HepG2 (cell line): ENCODE data around the gene LIF. TPM values are rescaled to one million over a fixed set of nuclear protein-coding genes. Genes with fewer than 3 reads are reported as not detected.

Experiments
- ATAC-seq: fragments of 200-7000 bp; cut with Tn5 transposase; 3 replicates; pipeline ENCODE4 v1.9.1; 2020; ENCODE audit warnings: mild to moderate bottlenecking, moderate library complexity
- BruUV-seq: library from RNA; stranded (reverse); fragments of 400-500 nt; replicated peaks from 2 replicates; lab custom pipeline; 2021; lab: Mats Ljungman, UMichigan
- CTCF ChIA-PET: fragments of 300-600 bp; formaldehyde crosslinking; extraction: SDS; loops from one replicate; lab custom pipeline; 2021; ENCODE audit warnings: low total read pairs, inconsistent platforms, low intra/inter-chr PET ratio; lab: Yijun Ruan, JAX
- POLR2A ChIA-PET: fragments of 350-600 bp; sonication (Branson Sonifier 250); formaldehyde crosslinking; loops from one replicate; lab custom pipeline; 2020; ENCODE audit warnings: antibody characterized with exemption, inconsistent platforms; lab: Yijun Ruan, JAX
- DNase-seq: peaks from one replicate; pipeline ENCODE4 v3.0.0-alpha.2; 2015; ENCODE audit warnings: low spot score
- FAIRE-seq: peaks from 3 replicates; lab custom pipeline; 2011; peaks lifted over from hg19 to GRCh38; lab: Jason Lieb, UNC
- H2AFZ ChIP-seq: one replicate; pipeline ENCODE4 v1.6.1; 2011; ENCODE audit warnings: low read length, inconsistent platforms
- H3K27ac ChIP-seq: fragments of 300-600 bp; 3 replicates; pipeline ENCODE4 v1.8.0; 2011; ENCODE audit warnings: mixed run types, mild to moderate bottlenecking, mixed read lengths, low read length, inconsistent platforms; ENCODE audit not compliant: insufficient read depth; ENCODE audit errors: extremely low read length
- H3K27me3 ChIP-seq, 2 experiments: fragments of 200-600 bp in 1 of 2; 2 replicates in 1 of 2; 3 replicates in 1 of 2; pipeline versions ENCODE4 v1.6.0 to v1.8.0; 2011; ENCODE audit warnings: low read length in 2 of 2, mild to moderate bottlenecking in 2 of 2, moderate library complexity in 2 of 2, inconsistent platforms in 1 of 2; ENCODE audit not compliant: insufficient read depth in 2 of 2, control insufficient read depth in 1 of 2
- H3K36me3 ChIP-seq, 2 experiments: fragments of 200-600 bp in 1 of 2; replicated peaks in 1 of 2; 2 replicates in 1 of 2; 3 replicates in 1 of 2; pipeline versions ENCODE4 v1.5.1 to v1.8.0; 2011; ENCODE audit warnings: low read length in 2 of 2, inconsistent platforms in 1 of 2; ENCODE audit not compliant: insufficient read depth in 2 of 2, control insufficient read depth in 1 of 2
- H3K4me1 ChIP-seq: 2 replicates; pipeline ENCODE4 v1.5.1; 2012; ENCODE audit warnings: low read length, inconsistent platforms; ENCODE audit not compliant: insufficient read depth
- H3K4me2 ChIP-seq: 2 replicates; pipeline ENCODE4 v1.6.0; 2011; ENCODE audit warnings: low read depth, low read length, inconsistent platforms
- H3K4me3 ChIP-seq, 3 experiments: fragments of 200-600 bp in 1 of 3; sonication (generic), shearing (Covaris generic) in 1 of 3; replicated peaks in 1 of 3; 2 replicates each; pipeline ENCODE4 v1.5.1; 2011 to 2016; ENCODE audit warnings: low read length in 3 of 3, inconsistent platforms in 2 of 3, low read depth in 2 of 3, mild to moderate bottlenecking in 2 of 3, control low read depth in 1 of 3, mixed read lengths in 1 of 3; ENCODE audit not compliant: insufficient read depth in 1 of 3
- H3K79me2 ChIP-seq: one replicate; pipeline ENCODE4 v1.6.1; 2011; ENCODE audit warnings: low read length, inconsistent platforms; ENCODE audit not compliant: insufficient read depth
- H3K9ac ChIP-seq: 2 replicates; pipeline ENCODE4 v1.6.0; 2011; ENCODE audit warnings: mild to moderate bottlenecking, low read depth, low read length, inconsistent platforms; ENCODE audit not compliant: insufficient read depth
- H3K9me3 ChIP-seq: 2 replicates; pipeline ENCODE4 v1.5.1; 2012; ENCODE audit warnings: mild to moderate bottlenecking, low read length
- H4K20me1 ChIP-seq: 2 replicates; pipeline ENCODE4 v1.6.0; 2011; ENCODE audit warnings: inconsistent platforms, mild to moderate bottlenecking, low read length, moderate library complexity; ENCODE audit not compliant: insufficient read depth
- HES4 ChIP-seq: sonication (generic); formaldehyde crosslinking; IDR thresholded peaks from 2 replicates; pipeline ENCODE4 v1.9.0; 2021; ENCODE audit warnings: mild to moderate bottlenecking, missing genetic modification reagents, borderline replicate concordance
- HOXA5 ChIP-seq: sonication (generic); formaldehyde crosslinking; IDR thresholded peaks from 2 replicates; pipeline ENCODE4 v1.4.0; 2020; ENCODE audit warnings: missing genetic modification reagents
- LCORL ChIP-seq, 2 experiments: fragments of 450-650 bp in 1 of 2; sonication (generic) in 1 of 2; formaldehyde crosslinking in 1 of 2; IDR thresholded peaks; 2 replicates each; pipeline versions ENCODE4 v1.5.0 to v1.6.1; 2017 to 2020; ENCODE audit warnings: antibody characterized with exemption in 1 of 2, missing genetic modification reagents in 1 of 2
- MEIS1 ChIP-seq: sonication (generic); formaldehyde crosslinking; IDR thresholded peaks from 2 replicates; pipeline ENCODE4 v1.9.0; 2021; ENCODE audit warnings: mild to moderate bottlenecking, missing genetic modification reagents, moderate library complexity, borderline replicate concordance
- MXD4 ChIP-seq: IDR thresholded peaks from 2 replicates; pipeline ENCODE4 v1.6.1; 2016; ENCODE audit warnings: mild to moderate bottlenecking, missing biosample characterization, missing genetic modification reagents
- NKX3-1 ChIP-seq: sonication (generic); formaldehyde crosslinking; IDR thresholded peaks from 2 replicates; pipeline ENCODE4 v1.5.0; 2020; ENCODE audit warnings: missing genetic modification reagents
- PLRG1 ChIP-seq: fragments of 450-650 bp; conservative IDR thresholded peaks from 2 replicates; pipeline ENCODE4 v1.6.1; 2016
- THYN1 ChIP-seq: sonication (generic); formaldehyde crosslinking; IDR thresholded peaks from 2 replicates; pipeline ENCODE4 v1.8.1; 2023; ENCODE audit warnings: low read depth, mild to moderate bottlenecking, moderate library complexity, missing genetic modification reagents, borderline replicate concordance
- TOE1 ChIP-seq: sonication (generic); formaldehyde crosslinking; IDR thresholded peaks from 2 replicates; pipeline ENCODE4 v1.4.0; 2020; ENCODE audit warnings: mild to moderate bottlenecking, missing genetic modification reagents
- WGBS: methylation state at CpG from one replicate; pipeline ENCODE4 v1.1.6; 2017; ENCODE audit warnings: low lambda C conversion rate; 5-methylcytosine and 5-hydroxymethylcytosine counted together
- in situ Hi-C: cut with HindIII; loops from 2 replicates; pipeline ENCODE4 v1.10.0; 2017; ENCODE audit warnings: low pct_unique_long_range_greater_than_20kb; ENCODE audit not compliant: extremely low pct_ligation_motif_present
- intact Hi-C: fragments of 100-400 bp; cut with micrococcal nuclease; formaldehyde crosslinking; loops from one replicate; pipeline ENCODE4 v1.10.0; 2022; ENCODE audit not compliant: unreplicated experiment
- polyA plus RNA-seq, 8 experiments: library from polyadenylated mRNA; depleted of rRNA in 3 of 8; stranded (reverse) in 7 of 8; unstranded in 1 of 8; fragments of >200 nt; fragmentation: Illumina TruSeq in 4 of 8; extraction: Trizol in 4 of 8; gene quantifications; 2 replicates each; pipeline versions ENCODE4 v1.2.1 to v1.2.3, GENCODE V29; 2011 to 2016; ENCODE audit warnings: low read depth in 4 of 8, missing spikeins in 1 of 8, mixed read lengths in 1 of 8; ENCODE audit not compliant: insufficient read depth in 1 of 8
- total RNA-seq, 5 experiments: library from RNA; depleted of rRNA; stranded (reverse); fragments of >200 nt; fragmentation: Illumina TruSeq; extraction: Trizol; gene quantifications; 2 replicates each; pipeline ENCODE4 v1.2.3, GENCODE V29; 2016; ENCODE audit warnings: low read depth in 1 of 5
- TF ChIP-seq, protein P1 (sequence below): sonication (generic); formaldehyde crosslinking; IDR thresholded peaks from 2 replicates; pipeline ENCODE4 v1.9.0; 2022; ENCODE audit warnings: low read depth, missing genetic modification reagents
- TF ChIP-seq, protein P2 (sequence below): sonication (generic); formaldehyde crosslinking; IDR thresholded peaks from 2 replicates; pipeline ENCODE4 v1.5.1; 2020; ENCODE audit warnings: missing genetic modification reagents, mild to moderate bottlenecking, borderline replicate concordance
- TF ChIP-seq, protein P3 (sequence below): sonication (generic); formaldehyde crosslinking; IDR thresholded peaks from 2 replicates; pipeline ENCODE4 v1.8.0; 2022; ENCODE audit warnings: mild to moderate bottlenecking, missing genetic modification reagents

Gene LIF
- total and polyA plus RNA-seq, 2 of the 13 experiments (the other 11 are each of a cell fraction or from before 2014, with no cell fraction given) = 3.6 to 8.5 TPM

- H3K9ac ChIP-seq = no peak overlapping the region
- POLR2A ChIA-PET = interaction anchor here (1.0 kb wide), 1 partner anchor 17 kb away, joined by 3 read pairs; no protein-coding TSS in a partner anchor
- no peaks in the 10 kb centered on the region for H3K9me3 ChIP-seq
- ATAC-seq = no peak
- in situ Hi-C loops = no loop called here
- BruUV-seq = no TSS peak
- no peak overlapping the region for H3K4me3 ChIP-seq
- H4K20me1 ChIP-seq = no peaks in the 10 kb centered on the region
- no peak for TF ChIP-seq PLRG1
- TF ChIP-seq LCORL (IDR thresholded peaks at IDR 0.05) = peak; percentile 72
- no peak for TF ChIP-seq LCORL (CRISPR knock-in tag; IDR thresholded peaks at IDR 0.05)
- TF ChIP-seq, all 625 proteins: peak for 1
- 60% methylated on average over 4 of the region's 4 CpGs for WGBS
- DNase-seq (no peak), FAIRE-seq (no peak)
- peaks cover 54% of the 10 kb centered on the region for H3K4me1 ChIP-seq
- CTCF ChIA-PET = no interaction called here
- H3K79me2 ChIP-seq = no peaks in the 10 kb centered on the region
- no peaks in the 10 kb centered on the region for H3K36me3 ChIP-seq
- no peak overlapping the region for H3K27ac ChIP-seq
- no peak overlapping the region for H2AFZ ChIP-seq
- intact Hi-C loops = no loop called here
- peaks cover 14 to 47% of the 10 kb centered on the region in 2 experiments; a peak in 4 of 5 replicates for H3K27me3 ChIP-seq
- H3K4me2 ChIP-seq = no peak overlapping the region
Observed at GRCh38 chr22:30227438-30228228, 18.9 kb downstream of the LIF start.

GRCh38 chr22:30226192-30226832 is 20.2 kb downstream of the LIF start:
- ATAC-seq (peak; percentile 69), DNase-seq (peak; percentile 44), FAIRE-seq (no peak)
- no peak overlapping the region for H3K9ac ChIP-seq
- H3K36me3 ChIP-seq = no peaks in the 10 kb centered on the region
- peak overlapping the region; percentile 79 for H3K4me2 ChIP-seq
- no peak overlapping the region for H3K27ac ChIP-seq
- CTCF ChIA-PET = interaction anchor here (1.3 kb wide), 1 partner anchor 30 kb away, joined by 3 read pairs; no protein-coding TSS in a partner anchor
- no peaks in the 10 kb centered on the region for H3K9me3 ChIP-seq
- intact Hi-C loops = no loop called here
- H3K27me3 ChIP-seq = peaks cover 8 to 47% of the 10 kb centered on the region in 2 experiments; a peak in 4 of 5 replicates
- peak overlapping the region; percentile 12 to 51 (median 25); a peak in 3 of 6 replicates for H3K4me3 ChIP-seq
- H3K79me2 ChIP-seq = no peaks in the 10 kb centered on the region
- in situ Hi-C loops = no loop called here
- POLR2A ChIA-PET = interaction anchor here (1.0 kb wide), 1 partner anchor 16 kb away, joined by 3 read pairs; no protein-coding TSS in a partner anchor
- no peak overlapping the region for H2AFZ ChIP-seq
- 3% methylated on average over 8 of the region's 11 CpGs for WGBS
- no peaks in the 10 kb centered on the region for H4K20me1 ChIP-seq
- peaks cover 55% of the 10 kb centered on the region for H3K4me1 ChIP-seq
- BruUV-seq = no TSS peak
- TF ChIP-seq HES4 (CRISPR knock-in tag) (no peak), HOXA5 (CRISPR knock-in tag) (no peak), MXD4 (CRISPR knock-in tag) (no peak), THYN1 (CRISPR knock-in tag) (no peak), TOE1 (CRISPR knock-in tag) (no peak), MEIS1 (CRISPR knock-in tag) (no peak), NKX3-1 (no peak)
- TF ChIP-seq, protein P1, sequence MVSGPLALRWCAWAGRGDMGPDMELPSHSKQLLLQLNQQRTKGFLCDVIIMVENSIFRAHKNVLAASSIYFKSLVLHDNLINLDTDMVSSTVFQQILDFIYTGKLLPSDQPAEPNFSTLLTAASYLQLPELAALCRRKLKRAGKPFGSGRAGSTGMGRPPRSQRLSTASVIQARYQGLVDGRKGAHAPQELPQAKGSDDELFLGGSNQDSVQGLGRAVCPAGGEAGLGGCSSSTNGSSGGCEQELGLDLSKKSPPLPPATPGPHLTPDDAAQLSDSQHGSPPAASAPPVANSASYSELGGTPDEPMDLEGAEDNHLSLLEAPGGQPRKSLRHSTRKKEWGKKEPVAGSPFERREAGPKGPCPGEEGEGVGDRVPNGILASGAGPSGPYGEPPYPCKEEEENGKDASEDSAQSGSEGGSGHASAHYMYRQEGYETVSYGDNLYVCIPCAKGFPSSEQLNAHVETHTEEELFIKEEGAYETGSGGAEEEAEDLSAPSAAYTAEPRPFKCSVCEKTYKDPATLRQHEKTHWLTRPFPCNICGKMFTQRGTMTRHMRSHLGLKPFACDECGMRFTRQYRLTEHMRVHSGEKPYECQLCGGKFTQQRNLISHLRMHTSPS (CRISPR knock-in tag) = no peak
- TF ChIP-seq, protein P2, sequence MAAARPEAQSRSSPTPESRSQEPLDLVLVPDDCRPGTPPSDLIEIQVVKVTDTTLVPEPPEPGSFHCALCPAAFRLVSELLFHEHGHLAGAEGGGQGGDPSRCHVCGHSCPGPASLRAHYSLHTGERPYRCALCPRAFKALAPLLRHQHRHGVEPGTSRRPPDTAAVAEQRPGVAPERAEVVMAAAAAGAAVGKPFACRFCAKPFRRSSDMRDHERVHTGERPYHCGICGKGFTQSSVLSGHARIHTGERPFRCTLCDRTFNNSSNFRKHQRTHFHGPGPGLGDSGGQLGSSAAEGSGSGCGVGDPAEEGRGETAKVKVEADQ (CRISPR knock-in tag) = no peak
- TF ChIP-seq, protein P3, sequence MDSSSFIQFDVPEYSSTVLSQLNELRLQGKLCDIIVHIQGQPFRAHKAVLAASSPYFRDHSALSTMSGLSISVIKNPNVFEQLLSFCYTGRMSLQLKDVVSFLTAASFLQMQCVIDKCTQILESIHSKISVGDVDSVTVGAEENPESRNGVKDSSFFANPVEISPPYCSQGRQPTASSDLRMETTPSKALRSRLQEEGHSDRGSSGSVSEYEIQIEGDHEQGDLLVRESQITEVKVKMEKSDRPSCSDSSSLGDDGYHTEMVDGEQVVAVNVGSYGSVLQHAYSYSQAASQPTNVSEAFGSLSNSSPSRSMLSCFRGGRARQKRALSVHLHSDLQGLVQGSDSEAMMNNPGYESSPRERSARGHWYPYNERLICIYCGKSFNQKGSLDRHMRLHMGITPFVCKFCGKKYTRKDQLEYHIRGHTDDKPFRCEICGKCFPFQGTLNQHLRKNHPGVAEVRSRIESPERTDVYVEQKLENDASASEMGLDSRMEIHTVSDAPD = no peak
